Activated CD4-positive, CD25-positive, alpha-beta regulatory T cell treated with anti-CD3 and anti-CD28 coated beads, Interleukin-2, amount 50 U/mL, for 72 hours (primary cell): Measurements from ENCODE around the gene RFXAP.

Experiments
- DNase-seq: peaks from one replicate; pipeline ENCODE4 v3.0.0; 2021

The RFXAP gene

DNA sequence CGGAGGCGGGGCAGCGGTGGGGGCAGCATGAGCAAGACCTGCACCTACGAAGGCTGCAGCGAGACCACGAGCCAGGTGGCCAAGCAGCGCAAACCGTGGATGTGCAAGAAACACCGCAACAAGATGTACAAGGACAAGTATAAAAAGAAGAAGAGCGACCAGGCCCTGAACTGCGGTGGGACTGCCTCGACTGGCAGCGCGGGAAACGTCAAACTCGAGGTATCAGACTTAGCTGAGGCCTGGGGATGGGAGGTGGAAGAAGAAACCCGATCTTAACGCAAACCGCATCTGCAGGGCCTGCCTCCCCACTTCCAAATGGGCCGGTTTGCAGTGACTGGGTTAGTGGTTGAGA lies 693 bp downstream of the RFXAP start:
- DNase-seq = no peak

- no peak for DNase-seq
Observed at GRCh38 chr13:36820222-36820621, 1.2 kb downstream of the RFXAP start.

DNA sequence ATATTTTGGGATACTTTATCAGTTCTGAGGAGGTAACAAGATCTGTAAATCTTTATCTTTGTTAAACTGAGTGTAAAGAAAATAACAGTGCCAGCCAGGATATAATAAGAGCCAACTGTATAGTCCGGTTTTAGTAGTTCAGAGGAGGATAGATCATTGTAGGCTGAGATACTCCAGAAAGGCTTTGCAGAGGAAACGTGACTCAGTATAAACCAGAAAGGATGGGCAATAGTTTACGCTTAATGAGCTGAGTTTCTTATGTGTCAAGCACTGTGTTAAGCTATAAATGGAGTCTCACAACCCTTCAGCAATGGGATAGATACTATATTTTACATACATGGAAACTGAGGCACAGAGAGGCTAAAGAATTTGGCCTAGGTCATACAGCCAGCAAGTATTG lies 3.8 kb downstream of the RFXAP start:
- DNase-seq = no peak

- DNase-seq = no peak
Observed at GRCh38 chr13:36829753-36830152, 10.7 kb downstream of the RFXAP start.

DNA sequence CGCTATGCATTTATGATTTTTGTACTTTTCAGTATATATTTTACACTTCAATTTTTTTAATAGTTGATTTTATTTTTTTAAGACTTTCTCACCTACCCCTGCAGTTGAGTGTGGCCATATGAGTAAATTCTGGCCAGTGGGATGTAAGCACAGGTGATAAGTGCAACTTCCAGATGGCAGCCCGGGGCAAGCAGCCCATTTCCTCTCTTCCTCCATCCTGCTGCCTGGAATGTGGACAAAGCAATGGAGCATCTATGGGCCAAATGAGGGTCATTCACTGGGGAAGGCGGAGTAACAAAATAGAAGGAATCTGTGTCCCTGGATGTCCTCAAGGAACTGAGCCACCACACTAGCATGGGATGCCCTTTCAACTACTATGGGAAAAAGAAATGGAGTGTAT lies 12.3 kb downstream of the RFXAP start:
- no peak for DNase-seq

- DNase-seq = no peak
Observed at GRCh38 chr13:36834299-36834698, 15.3 kb downstream of the RFXAP start.

DNA sequence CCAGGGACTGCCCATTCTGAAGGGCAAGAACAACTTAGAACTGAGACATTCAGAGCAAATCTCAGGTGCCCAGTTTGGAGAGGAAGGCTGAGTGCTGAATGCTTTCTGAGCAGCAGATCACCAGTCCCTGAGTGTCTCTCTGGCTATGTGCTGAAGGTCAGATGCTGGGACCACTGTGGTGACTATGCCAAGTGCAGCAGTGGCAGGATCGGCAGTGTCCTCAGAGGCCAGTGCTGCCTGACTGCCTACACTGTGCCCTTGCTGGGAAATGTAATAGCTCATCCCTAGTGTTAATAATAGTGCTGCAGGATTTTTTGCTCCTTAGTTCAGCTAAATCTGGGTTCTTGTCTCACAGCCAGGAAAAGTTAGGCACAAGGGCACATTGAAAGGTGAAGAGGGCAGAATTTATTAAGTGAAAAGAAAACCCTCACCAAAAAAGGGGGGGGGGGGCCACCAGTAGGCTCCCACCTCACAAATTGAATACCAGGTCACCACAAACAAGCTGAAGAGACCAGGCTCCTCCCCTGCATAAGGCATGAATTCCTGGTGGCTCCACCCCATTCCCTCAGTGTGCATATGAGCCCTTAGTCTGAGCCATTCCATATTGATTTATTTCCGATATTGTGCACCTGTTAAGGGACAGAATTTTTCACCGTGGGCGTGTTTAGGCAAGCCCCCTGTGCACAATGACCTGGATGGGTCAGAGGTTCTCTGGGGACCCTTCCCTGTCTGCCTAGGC lies 18.5 kb downstream of the RFXAP start:
- no peak for DNase-seq

GRCh38 chr13:36839281-36839680 lies 20.3 kb downstream of the RFXAP start:
- DNase-seq = no peak

- no peak for DNase-seq
Observed at GRCh38 chr13:36839981-36840380, 21.0 kb downstream of the RFXAP start.

GRCh38 chr13:36840718-36841250 lies 21.8 kb downstream of the RFXAP start:
- DNase-seq = no peak

- DNase-seq = no peak
Observed at GRCh38 chr13:36841391-36841790, 22.4 kb downstream of the RFXAP start.

DNA sequence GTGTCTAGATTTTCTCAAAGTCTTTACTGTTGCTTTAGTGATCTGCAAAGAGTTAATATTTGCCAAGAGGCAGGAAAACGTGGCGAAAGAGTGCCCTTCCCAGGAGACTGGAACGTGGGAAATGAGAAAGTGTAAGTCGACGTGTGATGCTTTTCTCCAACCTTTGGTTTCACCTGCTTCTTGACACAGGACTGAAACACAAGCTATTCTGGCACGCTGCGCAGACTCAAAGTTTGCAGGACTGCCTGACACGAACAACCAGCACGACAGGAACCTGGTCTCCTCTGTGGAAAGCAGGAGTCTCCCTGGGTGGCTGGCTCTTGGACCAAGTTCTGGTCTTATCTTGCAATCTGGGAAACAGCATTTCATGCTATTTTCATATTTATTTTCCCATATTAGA lies 28.6 kb downstream of the RFXAP start:
- DNase-seq = no peak

DNA sequence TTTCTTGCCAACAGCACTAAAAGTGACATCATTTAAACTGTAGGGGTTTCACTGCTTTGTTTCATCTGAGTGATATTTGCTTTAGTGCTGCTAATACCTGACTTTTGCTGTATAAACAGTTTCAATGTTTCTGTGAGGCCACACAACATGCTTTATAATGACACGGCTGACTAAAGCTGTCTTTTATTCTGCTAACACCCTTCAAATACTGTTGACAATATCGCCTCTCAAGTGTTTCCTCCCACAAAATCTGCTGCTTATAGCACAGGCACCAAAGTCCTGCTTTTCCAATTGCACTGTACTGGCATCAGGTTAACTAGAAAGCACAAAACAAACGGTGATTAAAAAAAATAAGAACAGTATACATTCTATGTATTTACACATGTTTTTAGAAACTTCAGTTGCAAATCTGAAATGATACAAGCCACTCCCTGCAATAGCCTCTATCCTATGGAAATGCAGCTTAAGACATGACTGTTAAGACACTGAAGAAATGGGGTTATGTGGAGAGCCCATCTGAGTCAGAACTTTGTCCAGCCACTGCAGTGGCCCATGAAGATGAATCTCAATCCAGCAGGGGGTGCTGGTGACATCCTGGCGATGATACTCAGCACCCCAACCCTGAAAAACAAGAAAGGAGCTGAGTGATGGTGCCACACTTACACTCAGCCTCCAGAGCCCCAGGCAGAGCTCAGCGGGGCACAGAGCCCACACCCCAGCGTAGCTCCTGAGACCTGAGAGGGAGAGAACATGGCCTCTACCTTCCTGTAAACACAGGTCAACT lies 29.4 kb downstream of the RFXAP start:
- no peak for DNase-seq

GRCh38 chr13:36850790-36851438 lies 31.9 kb downstream of the RFXAP start:
- no peak for DNase-seq

DNA sequence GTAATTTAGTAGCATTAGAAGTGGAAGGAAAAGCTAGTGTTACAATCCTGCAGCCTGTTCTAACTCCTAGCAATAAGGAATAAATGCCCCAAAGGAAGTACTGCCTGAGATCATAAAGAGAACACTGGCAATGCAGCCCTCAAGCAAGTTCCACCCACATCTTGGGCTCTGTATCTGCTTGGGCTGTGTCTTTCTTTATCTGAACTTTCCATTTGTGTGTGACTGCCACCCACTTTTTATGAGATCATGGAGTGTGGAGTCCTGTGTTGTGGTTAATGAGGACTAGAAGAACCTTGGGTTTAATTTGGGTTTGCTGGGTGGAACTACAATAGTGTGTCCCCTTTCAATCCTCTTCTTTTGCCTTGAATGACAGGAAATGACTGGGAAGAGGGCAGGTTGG lies 38.2 kb downstream of the RFXAP start:
- no peak for DNase-seq

GRCh38 chr13:36858290-36858689 lies 39.3 kb downstream of the RFXAP start:
- DNase-seq = no peak

GRCh38 chr13:36859259-36859658 lies 40.2 kb downstream of the RFXAP start:
- no peak for DNase-seq

DNA sequence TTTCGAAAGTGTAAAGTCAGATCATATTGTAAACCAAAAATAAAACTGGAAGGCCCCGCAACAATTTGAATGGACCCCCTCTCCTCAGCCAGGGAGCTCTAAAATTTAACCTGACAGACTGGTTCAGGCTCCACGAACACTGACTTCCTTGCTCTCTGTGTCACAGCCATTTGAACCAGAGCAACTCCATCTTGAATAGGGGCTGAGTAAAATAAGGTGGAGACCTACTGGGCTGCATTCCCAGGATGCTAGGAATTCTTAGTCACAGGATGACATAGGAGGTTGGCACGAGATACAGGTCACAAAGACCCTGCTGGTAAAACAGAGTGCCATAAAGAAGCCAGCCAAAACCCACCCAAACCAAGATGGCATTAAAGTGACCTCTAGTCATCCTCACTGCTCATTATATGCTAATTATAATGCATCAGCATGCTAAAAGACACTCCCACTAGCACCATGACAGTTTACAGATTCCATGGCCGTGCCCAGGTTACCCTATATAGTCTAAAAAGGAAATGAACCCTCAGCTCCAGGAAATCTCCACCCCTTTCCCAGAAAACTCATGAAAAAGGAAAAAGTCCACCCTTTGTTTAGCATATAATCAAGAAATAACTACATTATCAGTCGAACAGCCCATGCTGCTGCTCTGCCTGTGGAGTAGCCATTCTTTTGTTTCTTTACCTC lies 43.1 kb downstream of the RFXAP start:
- DNase-seq = no peak

DNA sequence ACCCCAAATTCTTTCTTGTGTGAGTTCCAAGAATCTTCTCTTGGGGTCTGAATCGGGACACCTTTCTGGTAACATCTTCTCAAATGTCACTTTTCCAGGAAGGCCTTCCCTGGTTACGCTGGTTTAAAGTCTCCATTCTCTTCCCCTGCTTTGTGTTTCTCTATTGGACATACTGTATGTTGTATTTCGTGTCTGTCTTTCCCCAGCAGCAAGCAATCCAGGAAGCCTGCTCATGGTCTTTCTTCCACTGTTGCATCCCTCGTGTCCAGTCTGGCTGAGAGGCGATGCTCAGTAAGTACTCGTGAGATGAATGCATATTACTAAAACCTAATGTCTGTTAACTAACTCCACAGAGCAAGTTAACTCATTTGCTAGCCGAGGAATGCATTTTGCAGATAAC lies 43.7 kb downstream of the RFXAP start:
- no peak for DNase-seq

DNA sequence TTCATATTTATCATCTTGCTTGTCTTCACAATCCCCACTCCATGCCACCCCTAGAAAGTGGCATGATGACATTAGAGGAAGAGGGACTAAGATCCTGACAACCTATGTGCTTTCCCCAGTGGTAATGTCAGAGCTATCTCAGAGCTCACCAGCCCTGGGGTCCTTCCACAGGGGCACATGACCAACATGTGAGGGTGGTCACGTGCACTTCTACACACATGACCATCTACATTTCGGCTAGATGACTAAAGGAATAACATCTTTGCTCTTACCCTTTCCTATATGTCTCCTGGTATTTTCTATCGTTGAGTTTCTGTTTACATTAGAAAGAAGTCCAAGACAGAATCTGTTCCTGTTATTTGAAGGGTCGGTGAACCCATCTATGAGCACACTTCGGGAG lies 46.2 kb downstream of the RFXAP start:
- DNase-seq = no peak

DNA sequence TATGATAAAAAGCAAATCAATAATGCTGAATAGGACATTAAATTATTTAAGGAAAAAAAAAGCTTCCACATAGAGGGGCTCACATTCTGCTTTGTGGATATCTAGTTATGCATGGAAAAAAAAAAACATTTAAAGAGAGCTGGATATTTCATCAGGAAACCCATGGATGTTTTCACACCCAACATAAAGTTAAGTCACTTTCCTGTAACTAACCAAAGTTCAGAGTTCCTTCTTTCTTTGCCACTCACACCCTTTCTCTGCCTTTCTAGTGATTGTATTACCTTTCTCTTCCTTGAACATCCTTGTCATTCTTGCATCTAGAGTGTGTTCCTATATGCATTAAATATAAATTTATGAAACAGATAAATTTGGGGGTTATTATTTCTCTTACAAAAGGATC lies 47.2 kb downstream of the RFXAP start:
- no peak for DNase-seq

GRCh38 chr13:36870050-36870692 lies 51.1 kb downstream of the RFXAP start:
- DNase-seq = no peak

GRCh38 chr13:36872621-36873020 lies 53.6 kb downstream of the RFXAP start:
- no peak for DNase-seq
